Activated CD8-positive, alpha-beta T cell treated with anti-CD3 and anti-CD28 coated beads for 36 hours (primary cell): ENCODE data around the gene FGF1. TPM values are rescaled to one million over a fixed set of nuclear protein-coding genes. Genes with fewer than 3 reads are reported as not detected.
A peak's percentile ranks its signal among the peaks of the same experiment; 100 is the strongest.

ENCODE experiments used
- ATAC-seq: fragments of 200-7000 bp; cut with Tn5 transposase; one replicate; pipeline ENCODE4 v1.10.0; 2021; ENCODE audit warnings: mild to moderate bottlenecking, moderate library complexity
- CTCF ChIA-PET: fragments of 350-600 bp; sonication (Branson Sonifier 250); formaldehyde crosslinking; loops from one replicate; lab custom pipeline; 2021; ENCODE audit warnings: antibody characterized with exemption; lab: Charles Lee
- POLR2A ChIA-PET: fragments of 350-600 bp; sonication (Branson Sonifier 250); formaldehyde crosslinking; loops from one replicate; lab custom pipeline; 2021; ENCODE audit warnings: antibody characterized with exemption; lab: Charles Lee
- DNase-seq: peaks from one replicate; pipeline ENCODE4 v3.0.0-alpha.2; 2020
- H3K27ac Mint-ChIP-seq: one replicate; pipeline ENCODE4 v1.8.0; 2021; ENCODE audit warnings: mild to moderate bottlenecking, mixed read lengths
- H3K27me3 Mint-ChIP-seq: one replicate; pipeline ENCODE4 v1.8.0; 2021; ENCODE audit warnings: mixed read lengths
- H3K36me3 Mint-ChIP-seq: one replicate; pipeline ENCODE4 v1.8.0; 2021; ENCODE audit warnings: low read depth, mixed read lengths
- H3K4me1 Mint-ChIP-seq: one replicate; pipeline ENCODE4 v1.8.0; 2021; ENCODE audit warnings: low read depth, mixed read lengths
- H3K4me3 Mint-ChIP-seq: one replicate; pipeline ENCODE4 v1.8.0; 2021; ENCODE audit warnings: mild to moderate bottlenecking, moderate library complexity, mixed read lengths
- H3K9me3 Mint-ChIP-seq: one replicate; pipeline ENCODE4 v1.8.0; 2021; ENCODE audit warnings: mixed read lengths
- CTCF ChIP-seq: fragments of 200-600 bp; IDR thresholded peaks from one replicate; pipeline ENCODE4 v1.8.0; 2022; ENCODE audit warnings: antibody characterized with exemption, mild to moderate bottlenecking
- intact Hi-C: fragments of 100-400 bp; cut with micrococcal nuclease; formaldehyde crosslinking; loops from one replicate; pipeline ENCODE4 v1.10.0; 2022
- total RNA-seq, 2 experiments: library from RNA; stranded (reverse); gene quantifications; one replicate each; pipeline ENCODE4 v1.2.3, GENCODE V29; 2021

FGF1 gene
- total RNA-seq, 2 experiments from 2014 or later: not detected

GRCh38 chr5:142612494-142613270 lies 73.2 kb downstream of the FGF1 start:
- TF ChIP-seq CTCF: no peak
- POLR2A ChIA-PET: no interaction called here
- Mint-ChIP-seq H3K4me1 (peaks cover 4% of the 10 kb centered on the region), H3K27me3 (peaks cover 10% of the 10 kb centered on the region), H3K9me3 (no peaks in the 10 kb centered on the region), H3K36me3 (no peaks in the 10 kb centered on the region), H3K4me3 (no peak overlapping the region), H3K27ac (no peak overlapping the region)
- DNase-seq: no peak
- CTCF ChIA-PET: interaction anchor here (0.9 to 8.1 kb wide), 5 partner anchors 28 to 100 kb away, joined by 3 to 71 read pairs (median 8); no protein-coding TSS in a partner anchor
- no peak for ATAC-seq
- intact Hi-C loops: loop anchor here (2.0 kb wide), 1 partner anchor 86 kb away; no protein-coding TSS in a partner anchor

- POLR2A ChIA-PET: no interaction called here
- H3K27ac Mint-ChIP-seq: no peak overlapping the region
- H3K4me3 Mint-ChIP-seq: no peak overlapping the region
- DNase-seq: peak; percentile 87
- ATAC-seq: peak; percentile 98
- peak; percentile 91 for TF ChIP-seq CTCF
- no peaks in the 10 kb centered on the region for H3K9me3 Mint-ChIP-seq
- intact Hi-C loops: no loop called here
- CTCF ChIA-PET: interaction anchor here (0.7 to 8.1 kb wide), 14 partner anchors 11 to 268 kb away, joined by 3 to 71 read pairs (median 6); no protein-coding TSS in a partner anchor
- H3K36me3 Mint-ChIP-seq: no peaks in the 10 kb centered on the region
- H3K27me3 Mint-ChIP-seq: peaks cover 10% of the 10 kb centered on the region
- no peaks in the 10 kb centered on the region for H3K4me1 Mint-ChIP-seq
Measured at GRCh38 chr5:142611154-142611553, 74.7 kb downstream of the FGF1 start.

GRCh38 chr5:142610176-142611001 lies 75.5 kb downstream of the FGF1 start:
- H3K27me3 Mint-ChIP-seq: peaks cover 12% of the 10 kb centered on the region
- ATAC-seq (no peak), DNase-seq (no peak)
- H3K4me1 Mint-ChIP-seq: no peaks in the 10 kb centered on the region
- CTCF ChIA-PET: interaction anchor here (0.6 to 8.1 kb wide), 15 partner anchors 10 to 159 kb away, joined by 3 to 71 read pairs (median 3); no protein-coding TSS in a partner anchor
- POLR2A ChIA-PET: interaction anchor here (1.0 kb wide), 1 partner anchor 67 kb away, joined by 3 read pairs; no protein-coding TSS in a partner anchor
- no peak overlapping the region for H3K4me3 Mint-ChIP-seq
- no peak overlapping the region for H3K27ac Mint-ChIP-seq
- no peaks in the 10 kb centered on the region for H3K9me3 Mint-ChIP-seq
- no peaks in the 10 kb centered on the region for H3K36me3 Mint-ChIP-seq
- intact Hi-C loops: no loop called here
- TF ChIP-seq CTCF: no peak

GRCh38 chr5:142609142-142609541 lies 76.7 kb downstream of the FGF1 start:
- Mint-ChIP-seq H3K36me3 (no peaks in the 10 kb centered on the region), H3K27ac (no peak overlapping the region), H3K27me3 (peaks cover 12% of the 10 kb centered on the region), H3K4me1 (no peaks in the 10 kb centered on the region), H3K9me3 (no peaks in the 10 kb centered on the region), H3K4me3 (no peak overlapping the region)
- ChIA-PET POLR2A (no interaction called here), CTCF (interaction anchor here (4.3 to 8.1 kb wide), 2 partner anchors 46 to 89 kb away, joined by 36 to 71 read pairs; no protein-coding TSS in a partner anchor)
- TF ChIP-seq CTCF: no peak
- intact Hi-C loops: no loop called here
- DNase-seq: no peak
- no peak for ATAC-seq
